SU-DHL-6 (cell line): Measurements from ENCODE around the gene DNAH5.

Experiments used
- H2AFZ ChIP-seq: fragments of 200-600 bp; sonication (generic); 2 replicates; pipeline ENCODE4 v1.6.1; 2014; ENCODE audit warnings: low read depth, mild to moderate bottlenecking, moderate library complexity, mixed read lengths, antibody characterized with exemption, low read length; ENCODE audit not compliant: severe bottlenecking
- H3F3A ChIP-seq: fragments of 200-600 bp; shearing (Covaris generic); 2 replicates; pipeline ENCODE4 v1.6.0; 2016; ENCODE audit warnings: antibody characterized with exemption, mild to moderate bottlenecking; ENCODE audit not compliant: insufficient read depth
- H3K27ac ChIP-seq: fragments of 200-600 bp; sonication (generic); 2 replicates; pipeline ENCODE4 v1.5.1; 2016; ENCODE audit warnings: low read depth, mild to moderate bottlenecking, low read length, moderate library complexity, mixed read lengths
- H3K27me3 ChIP-seq: fragments of 200-600 bp; sonication (generic), shearing (Covaris generic); 2 replicates; pipeline ENCODE4 v1.6.0; 2014; ENCODE audit warnings: mild to moderate bottlenecking, low read length
- H3K36me3 ChIP-seq: fragments of 200-600 bp; sonication (generic); 2 replicates; pipeline ENCODE4 v1.6.1; 2014; ENCODE audit warnings: mild to moderate bottlenecking, low read length, mixed read lengths
- H3K4me2 ChIP-seq: fragments of 300-600, 200-600 bp; shearing (Covaris generic), sonication (generic); 2 replicates; pipeline ENCODE4 v1.6.0; 2014; ENCODE audit warnings: low read length, low read depth, mild to moderate bottlenecking; ENCODE audit not compliant: poor library complexity, severe bottlenecking
- H3K4me3 ChIP-seq: fragments of 200-600 bp; sonication (generic); 2 replicates; pipeline ENCODE4 v1.5.1; 2014; ENCODE audit warnings: antibody characterized with exemption, low read length, mild to moderate bottlenecking, mixed read lengths; ENCODE audit not compliant: insufficient read depth, poor library complexity, severe bottlenecking
- H3K79me2 ChIP-seq: fragments of 200-600 bp; sonication (generic); 2 replicates; pipeline ENCODE4 v1.6.1; 2014; ENCODE audit warnings: mild to moderate bottlenecking, low read length, moderate library complexity; ENCODE audit not compliant: insufficient read depth
- H3K9ac ChIP-seq: fragments of 200-600 bp; sonication (generic); 2 replicates; pipeline ENCODE4 v1.7.0; 2014; ENCODE audit warnings: mild to moderate bottlenecking, low read length
- H3K9me2 ChIP-seq: fragments of 200-600 bp; sonication (generic); replicated peaks from 2 replicates; pipeline ENCODE4 v1.6.1; 2014; ENCODE audit warnings: low read length; ENCODE audit not compliant: insufficient read depth
- H3K9me3 ChIP-seq: fragments of 200-600 bp; sonication (generic); 2 replicates; pipeline ENCODE4 v1.6.1; 2014; ENCODE audit warnings: low read length, mixed read lengths; ENCODE audit not compliant: insufficient read depth
- H4K20me1 ChIP-seq: fragments of 200-600 bp; sonication (generic); 2 replicates; pipeline ENCODE4 v1.6.1; 2014; ENCODE audit warnings: low read depth, mild to moderate bottlenecking, antibody characterized with exemption, low read length, moderate library complexity, mixed read lengths
- EZH2phosphoT487 ChIP-seq: fragments of 200-600 bp; sonication (generic), shearing (Covaris generic); conservative IDR thresholded peaks from 2 replicates; pipeline ENCODE4 v1.6.1; 2018; ENCODE audit warnings: mild to moderate bottlenecking, antibody characterized with exemption, low read length, moderate library complexity, mixed read lengths
- TF ChIP-seq, protein P1 (sequence below): fragments of 200-600 bp; sonication (generic); IDR thresholded peaks from one replicate; pipeline ENCODE4 v1.5.1; 2017; ENCODE audit warnings: antibody characterized with exemption, mild to moderate bottlenecking, low read length, moderate library complexity; ENCODE audit not compliant: insufficient read depth, poor library complexity, severe bottlenecking

DNAH5 gene

GRCh38 chr5:13704396-13704795 is 240.1 kb downstream of the DNAH5 start:
- no peak overlapping the region for H3K4me2 ChIP-seq

GRCh38 chr5:13700626-13701025 is 243.9 kb downstream of the DNAH5 start:
- no peak overlapping the region for H3K4me3 ChIP-seq
- no peaks in the 10 kb centered on the region for H3F3A ChIP-seq
- H3K4me2 ChIP-seq: no peak overlapping the region
- TF ChIP-seq, protein P1, sequence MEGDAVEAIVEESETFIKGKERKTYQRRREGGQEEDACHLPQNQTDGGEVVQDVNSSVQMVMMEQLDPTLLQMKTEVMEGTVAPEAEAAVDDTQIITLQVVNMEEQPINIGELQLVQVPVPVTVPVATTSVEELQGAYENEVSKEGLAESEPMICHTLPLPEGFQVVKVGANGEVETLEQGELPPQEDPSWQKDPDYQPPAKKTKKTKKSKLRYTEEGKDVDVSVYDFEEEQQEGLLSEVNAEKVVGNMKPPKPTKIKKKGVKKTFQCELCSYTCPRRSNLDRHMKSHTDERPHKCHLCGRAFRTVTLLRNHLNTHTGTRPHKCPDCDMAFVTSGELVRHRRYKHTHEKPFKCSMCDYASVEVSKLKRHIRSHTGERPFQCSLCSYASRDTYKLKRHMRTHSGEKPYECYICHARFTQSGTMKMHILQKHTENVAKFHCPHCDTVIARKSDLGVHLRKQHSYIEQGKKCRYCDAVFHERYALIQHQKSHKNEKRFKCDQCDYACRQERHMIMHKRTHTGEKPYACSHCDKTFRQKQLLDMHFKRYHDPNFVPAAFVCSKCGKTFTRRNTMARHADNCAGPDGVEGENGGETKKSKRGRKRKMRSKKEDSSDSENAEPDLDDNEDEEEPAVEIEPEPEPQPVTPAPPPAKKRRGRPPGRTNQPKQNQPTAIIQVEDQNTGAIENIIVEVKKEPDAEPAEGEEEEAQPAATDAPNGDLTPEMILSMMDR: no peak
- TF ChIP-seq EZH2phosphoT487: no peak
- H2AFZ ChIP-seq: no peak overlapping the region
- no peaks in the 10 kb centered on the region for H3K9me3 ChIP-seq
- no peaks in the 10 kb centered on the region for H4K20me1 ChIP-seq
- no peak overlapping the region for H3K9ac ChIP-seq
- H3K36me3 ChIP-seq: no peaks in the 10 kb centered on the region
- H3K79me2 ChIP-seq: no peaks in the 10 kb centered on the region
- no peaks in the 10 kb centered on the region for H3K27me3 ChIP-seq
- no peak overlapping the region for H3K27ac ChIP-seq
- no peaks in the 10 kb centered on the region for H3K9me2 ChIP-seq

More at GRCh38 chr5:13704396-13704795, 240.1 kb downstream of the DNAH5 start:
- no peak overlapping the region for H3K9ac ChIP-seq
- no peaks in the 10 kb centered on the region for H3K27me3 ChIP-seq
- H4K20me1 ChIP-seq: no peaks in the 10 kb centered on the region
- no peaks in the 10 kb centered on the region for H3K9me3 ChIP-seq
- H3K27ac ChIP-seq: no peak overlapping the region
- no peak for TF ChIP-seq EZH2phosphoT487
- TF ChIP-seq, protein P1: no peak
- no peaks in the 10 kb centered on the region for H3K9me2 ChIP-seq
- no peaks in the 10 kb centered on the region for H3K36me3 ChIP-seq
- H2AFZ ChIP-seq: no peak overlapping the region
- no peak overlapping the region for H3K4me3 ChIP-seq
- no peaks in the 10 kb centered on the region for H3K79me2 ChIP-seq
- no peaks in the 10 kb centered on the region for H3F3A ChIP-seq

GRCh38 chr5:13698885-13699284 is 245.6 kb downstream of the DNAH5 start:
- H3K9ac ChIP-seq: no peak overlapping the region
- H3K27ac ChIP-seq: no peak overlapping the region
- TF ChIP-seq, protein P1: no peak
- TF ChIP-seq EZH2phosphoT487: no peak
- H3K9me2 ChIP-seq: no peaks in the 10 kb centered on the region
- H2AFZ ChIP-seq: no peak overlapping the region
- H3K4me3 ChIP-seq: no peak overlapping the region
- no peaks in the 10 kb centered on the region for H3K27me3 ChIP-seq
- H3F3A ChIP-seq: no peaks in the 10 kb centered on the region
- H3K36me3 ChIP-seq: no peaks in the 10 kb centered on the region
- H4K20me1 ChIP-seq: no peaks in the 10 kb centered on the region
- no peaks in the 10 kb centered on the region for H3K9me3 ChIP-seq
- no peaks in the 10 kb centered on the region for H3K79me2 ChIP-seq
- no peak overlapping the region for H3K4me2 ChIP-seq
